T-helper 2 cell treated with Interferon-gamma antibody and Interleukin-4, amounts not matched to agents 5 μg/mL and 100 μg/mL, for 36 hours (primary cell): Measurements from ENCODE around the gene THAP11.
"Not testable (repeated sequence)": the region's sequence is repeated elsewhere in the genome, so short reads cannot be mapped to it uniquely, and the experiment has no call there.

Experiments
- DNase-seq: peaks from one replicate; pipeline ENCODE4 v3.0.0; 2021; ENCODE audit warnings: low spot score
- H3K27ac Mint-ChIP-seq: one replicate; pipeline ENCODE4 v1.8.0; 2021; ENCODE audit warnings: mild to moderate bottlenecking, mixed read lengths
- H3K27me3 Mint-ChIP-seq: one replicate; pipeline ENCODE4 v1.8.0; 2021; ENCODE audit warnings: low read depth, mixed read lengths
- H3K36me3 Mint-ChIP-seq: one replicate; pipeline ENCODE4 v1.8.0; 2021; ENCODE audit warnings: low read depth, mixed read lengths
- H3K4me1 Mint-ChIP-seq: one replicate; pipeline ENCODE4 v1.8.0; 2021; ENCODE audit warnings: low read depth, mixed read lengths
- H3K4me3 Mint-ChIP-seq: one replicate; pipeline ENCODE4 v1.8.0; 2022; ENCODE audit warnings: mild to moderate bottlenecking, moderate library complexity, mixed read lengths
- H3K9me3 Mint-ChIP-seq: one replicate; pipeline ENCODE4 v1.8.0; 2021; ENCODE audit warnings: mixed read lengths

Gene THAP11

GRCh38 chr16:67861877-67862276 lies 19.8 kb downstream of the THAP11 start:
- no peak for DNase-seq
- no peaks in the 10 kb centered on the region for H3K9me3 Mint-ChIP-seq
- no peaks in the 10 kb centered on the region for H3K27me3 Mint-ChIP-seq
- peaks cover 6% of the 10 kb centered on the region for H3K4me1 Mint-ChIP-seq
- H3K36me3 Mint-ChIP-seq: peaks cover 5% of the 10 kb centered on the region
- no peak overlapping the region for H3K4me3 Mint-ChIP-seq
- no peak overlapping the region for H3K27ac Mint-ChIP-seq

- Mint-ChIP-seq H3K36me3 (peaks cover 5% of the 10 kb centered on the region), H3K9me3 (no peaks in the 10 kb centered on the region), H3K4me3 (no peak overlapping the region), H3K27me3 (no peaks in the 10 kb centered on the region), H3K27ac (no peak overlapping the region), H3K4me1 (peaks cover 3% of the 10 kb centered on the region)
- no peak for DNase-seq
These were observed 20.8 kb downstream of the THAP11 start for GRCh38 chr16:67862623-67863583.

GRCh38 chr16:67864044-67864443 lies 21.9 kb downstream of the THAP11 start:
- not testable (repeated sequence) for H3K36me3 Mint-ChIP-seq, H3K4me1 Mint-ChIP-seq, H3K27ac Mint-ChIP-seq

GRCh38 chr16:67864594-67864993 lies 22.5 kb downstream of the THAP11 start:
- H3K36me3 Mint-ChIP-seq: peaks cover 7% of the 10 kb centered on the region
- H3K27me3 Mint-ChIP-seq: no peaks in the 10 kb centered on the region
- no peaks in the 10 kb centered on the region for H3K4me1 Mint-ChIP-seq
- DNase-seq: no peak
- no peak overlapping the region for H3K4me3 Mint-ChIP-seq
- no peaks in the 10 kb centered on the region for H3K9me3 Mint-ChIP-seq
- no peak overlapping the region for H3K27ac Mint-ChIP-seq

More at GRCh38 chr16:67864044-67864443, 21.9 kb downstream of the THAP11 start:
- not testable (repeated sequence) for DNase-seq, H3K4me3 Mint-ChIP-seq, H3K9me3 Mint-ChIP-seq, H3K27me3 Mint-ChIP-seq

- Mint-ChIP-seq H3K27ac (no peak overlapping the region), H3K27me3 (no peaks in the 10 kb centered on the region)
- no peak for DNase-seq
These were observed 23.2 kb downstream of the THAP11 start for GRCh38 chr16:67865318-67865717.

GRCh38 chr16:67868290-67868689 lies 26.2 kb downstream of the THAP11 start:
- Mint-ChIP-seq H3K27ac (no peak overlapping the region), H3K4me1 (peaks cover 5% of the 10 kb centered on the region), H3K27me3 (no peaks in the 10 kb centered on the region), H3K4me3 (no peak overlapping the region), H3K36me3 (peaks cover 17% of the 10 kb centered on the region), H3K9me3 (no peaks in the 10 kb centered on the region)
- no peak for DNase-seq

More at GRCh38 chr16:67865318-67865717, 23.2 kb downstream of the THAP11 start:
- Mint-ChIP-seq H3K4me3 (no peak overlapping the region), H3K36me3 (peaks cover 10% of the 10 kb centered on the region), H3K4me1 (no peaks in the 10 kb centered on the region), H3K9me3 (no peaks in the 10 kb centered on the region)

GRCh38 chr16:67869653-67870052 lies 27.5 kb downstream of the THAP11 start:
- Mint-ChIP-seq H3K4me3 (no peak overlapping the region), H3K36me3 (peaks cover 22% of the 10 kb centered on the region), H3K4me1 (peaks cover 16% of the 10 kb centered on the region), H3K9me3 (no peaks in the 10 kb centered on the region), H3K27me3 (no peaks in the 10 kb centered on the region), H3K27ac (no peak overlapping the region)
- DNase-seq: no peak

GRCh38 chr16:67871256-67871655 lies 29.1 kb downstream of the THAP11 start:
- H3K27me3 Mint-ChIP-seq: no peaks in the 10 kb centered on the region
- no peak overlapping the region for H3K4me3 Mint-ChIP-seq
- H3K9me3 Mint-ChIP-seq: no peaks in the 10 kb centered on the region
- no peak for DNase-seq
- peaks cover 24% of the 10 kb centered on the region for H3K4me1 Mint-ChIP-seq
- H3K27ac Mint-ChIP-seq: no peak overlapping the region
- peaks cover 27% of the 10 kb centered on the region for H3K36me3 Mint-ChIP-seq

GRCh38 chr16:67872131-67872630 lies 30.1 kb downstream of the THAP11 start:
- Mint-ChIP-seq H3K9me3 (no peaks in the 10 kb centered on the region), H3K4me3 (peak overlapping the region; percentile 91), H3K4me1 (peaks cover 24% of the 10 kb centered on the region), H3K27me3 (no peaks in the 10 kb centered on the region), H3K27ac (peak overlapping the region; percentile 85), H3K36me3 (peaks cover 34% of the 10 kb centered on the region)
- no peak for DNase-seq

GRCh38 chr16:67872631-67873434 lies 30.7 kb downstream of the THAP11 start, which contains the start of gene EDC4:
TSS of gene EDC4 (plus strand) at chr16:67873052. CDS start at chr16:67873262, 210 bp downstream.
- Mint-ChIP-seq H3K27me3 (no peaks in the 10 kb centered on the region), H3K9me3 (no peaks in the 10 kb centered on the region), H3K36me3 (peaks cover 38% of the 10 kb centered on the region), H3K4me3 (peak within 1 kb of the TSS; percentile 91), H3K27ac (peak within 1 kb of the TSS; percentile 94), H3K4me1 (peaks cover 24% of the 10 kb centered on the region)
- peak; percentile 90 for DNase-seq

GRCh38 chr16:67873435-67874370 lies 31.6 kb downstream of the THAP11 start:
- DNase-seq: no peak
- Mint-ChIP-seq H3K27me3 (no peaks in the 10 kb centered on the region), H3K27ac (peak overlapping the region; percentile 94), H3K36me3 (peaks cover 37% of the 10 kb centered on the region), H3K4me1 (peaks cover 24% of the 10 kb centered on the region), H3K9me3 (no peaks in the 10 kb centered on the region), H3K4me3 (peak overlapping the region; percentile 91)

GRCh38 chr16:67874372-67874771 lies 32.3 kb downstream of the THAP11 start:
- H3K27ac Mint-ChIP-seq: peak overlapping the region; percentile 94
- H3K4me3 Mint-ChIP-seq: peak overlapping the region; percentile 91
- H3K4me1 Mint-ChIP-seq: peaks cover 24% of the 10 kb centered on the region
- H3K36me3 Mint-ChIP-seq: peaks cover 42% of the 10 kb centered on the region
- DNase-seq: no peak
- no peaks in the 10 kb centered on the region for H3K27me3 Mint-ChIP-seq
- no peaks in the 10 kb centered on the region for H3K9me3 Mint-ChIP-seq

- peaks cover 46% of the 10 kb centered on the region for H3K36me3 Mint-ChIP-seq
- H3K27ac Mint-ChIP-seq: no peak overlapping the region
- no peak overlapping the region for H3K4me3 Mint-ChIP-seq
- no peaks in the 10 kb centered on the region for H3K9me3 Mint-ChIP-seq
- H3K4me1 Mint-ChIP-seq: peaks cover 24% of the 10 kb centered on the region
- no peak for DNase-seq
- no peaks in the 10 kb centered on the region for H3K27me3 Mint-ChIP-seq
These were observed 34.9 kb downstream of the THAP11 start for GRCh38 chr16:67877064-67877463.
